B cell (primary cell): ENCODE data around the gene HFE. TPM values are rescaled to one million over a fixed set of nuclear protein-coding genes. Genes with fewer than 3 reads are reported as not detected.

Experiments
- ATAC-seq: fragments of 200-7000 bp; cut with Tn5 transposase; one replicate; pipeline ENCODE4 v1.10.0; 2021; ENCODE audit warnings: low read depth, mild to moderate bottlenecking, moderate number of reproducible peaks, moderate library complexity
- CTCF ChIA-PET: fragments of 350-600 bp; sonication (Branson Sonifier 250); formaldehyde crosslinking; loops from one replicate; lab custom pipeline; 2021; ENCODE audit warnings: antibody characterized with exemption, inconsistent platforms; lab: Charles Lee
- POLR2A ChIA-PET: fragments of 350-600 bp; sonication (Branson Sonifier 250); formaldehyde crosslinking; loops from one replicate; lab custom pipeline; 2021; ENCODE audit warnings: antibody characterized with exemption; lab: Charles Lee
- DNase-seq: peaks from one replicate; pipeline ENCODE4 v3.0.0; 2013
- H2AFZ ChIP-seq: 2 replicates; pipeline ENCODE4 v1.6.1; 2012; ENCODE audit warnings: mild to moderate bottlenecking, low read depth, low read length; ENCODE audit not compliant: insufficient read depth, poor library complexity, severe bottlenecking
- H3K27ac ChIP-seq, 2 donors: 1 replicate in 1 of 2; 2 replicates in 1 of 2; pipeline ENCODE4 v1.5.1; 2012 to 2013; ENCODE audit warnings: low read length in 2 of 2, mild to moderate bottlenecking in 2 of 2, moderate library complexity in 1 of 2
- H3K27me3 ChIP-seq, 4 experiments: fragments of 200-600 bp in 1 of 4; sonication (generic) in 1 of 4; replicated peaks in 1 of 4; 1 replicate in 2 of 4; 2 replicates in 2 of 4; pipeline versions ENCODE4 v1.6.1 to v1.7.0; 2013 to 2016; ENCODE audit warnings: low read length in 3 of 4, mild to moderate bottlenecking in 2 of 4, mixed read lengths in 1 of 4, moderate library complexity in 1 of 4; ENCODE audit not compliant: insufficient read depth in 4 of 4, control insufficient read depth in 3 of 4; ENCODE audit errors: control extremely low read depth in 1 of 4
- H3K36me3 ChIP-seq, 2 experiments: replicated peaks in 1 of 2; 1 replicate in 1 of 2; 2 replicates in 1 of 2; pipeline versions ENCODE4 v1.6.1 to v1.7.1; 2013; ENCODE audit warnings: low read length in 1 of 2; ENCODE audit not compliant: insufficient read depth in 2 of 2, control insufficient read depth in 1 of 2; ENCODE audit errors: control extremely low read depth in 1 of 2, extremely low read depth in 1 of 2
- H3K4me1 ChIP-seq, 2 donors: fragments of 200-600 bp in 1 of 2; sonication (generic) in 1 of 2; 1 replicate in 1 of 2; 2 replicates in 1 of 2; pipeline versions ENCODE4 v1.5.1 to v1.6.1; 2013 to 2017; ENCODE audit warnings: low read length in 2 of 2; ENCODE audit not compliant: control insufficient read depth in 2 of 2, insufficient read depth in 2 of 2
- H3K4me2 ChIP-seq: replicated peaks from 2 replicates; pipeline ENCODE3; 2012; ENCODE audit warnings: mild to moderate bottlenecking, low read depth, low read length; ENCODE audit not compliant: poor library complexity, severe bottlenecking
- H3K4me3 ChIP-seq, 5 experiments: fragments of 200-600 bp in 1 of 5; sonication (generic) in 1 of 5; 1 replicate in 3 of 5; 2 replicates in 2 of 5; pipeline versions ENCODE4 v1.5.1 to v1.7.0; 2011 to 2016; ENCODE audit warnings: low read length in 4 of 5, mild to moderate bottlenecking in 4 of 5, low read depth in 2 of 5, control low read depth in 1 of 5, moderate library complexity in 1 of 5; ENCODE audit not compliant: insufficient read depth in 1 of 5; ENCODE audit errors: control extremely low read depth in 1 of 5, extremely low read depth in 1 of 5
- H3K79me2 ChIP-seq: fragments of 200-600 bp; sonication (generic); one replicate; pipeline ENCODE4 v1.6.0; 2016; ENCODE audit warnings: low read length; ENCODE audit not compliant: control insufficient read depth, insufficient read depth
- H3K9ac ChIP-seq: fragments of 200-600 bp; sonication (generic); 2 replicates; pipeline ENCODE4 v1.6.1; 2017; ENCODE audit warnings: mild to moderate bottlenecking, low read length, moderate library complexity
- H3K9me3 ChIP-seq, 3 donors: one replicate each; pipeline versions ENCODE4 v1.6.1 to v1.7.1; 2013; ENCODE audit warnings: low read length in 2 of 3; ENCODE audit not compliant: control insufficient read depth in 2 of 3, insufficient read depth in 1 of 3; ENCODE audit errors: control extremely low read depth in 1 of 3
- H4K20me1 ChIP-seq: 2 replicates; pipeline ENCODE4 v1.6.0; 2012; ENCODE audit warnings: mild to moderate bottlenecking, low read length; ENCODE audit not compliant: insufficient read depth, control insufficient read depth, poor library complexity, severe bottlenecking
- H3K27ac Mint-ChIP-seq: one replicate; pipeline ENCODE4 v1.8.0; 2021; ENCODE audit warnings: mixed read lengths
- H3K27me3 Mint-ChIP-seq: one replicate; pipeline ENCODE4 v1.8.0; 2021; ENCODE audit warnings: mixed read lengths
- H3K4me1 Mint-ChIP-seq: one replicate; pipeline ENCODE4 v1.8.0; 2021; ENCODE audit warnings: mixed read lengths
- H3K4me3 Mint-ChIP-seq: one replicate; pipeline ENCODE4 v1.8.0; 2021; ENCODE audit warnings: mixed read lengths
- H3K9me3 Mint-ChIP-seq: one replicate; pipeline ENCODE4 v1.8.0; 2022; ENCODE audit warnings: mixed read lengths; ENCODE audit not compliant: insufficient read depth
- CTCF ChIP-seq: fragments of 200-600 bp; IDR thresholded peaks from one replicate; pipeline ENCODE4 v1.8.0; 2022; ENCODE audit warnings: antibody characterized with exemption, mild to moderate bottlenecking
- EZH2 ChIP-seq: IDR thresholded peaks from 2 replicates; pipeline ENCODE4 v1.6.1; 2012; ENCODE audit warnings: borderline replicate concordance, low read depth, mild to moderate bottlenecking, moderate library complexity, low read length; ENCODE audit not compliant: insufficient read depth, poor library complexity, severe bottlenecking
- WGBS: methylation state at CpG from one replicate; pipeline ENCODE4 v1.1.5; 2013; ENCODE audit warnings: missing lambda C conversion rate; ENCODE audit not compliant: insufficient coverage; 5-methylcytosine and 5-hydroxymethylcytosine counted together
- intact Hi-C: fragments of 100-400 bp; cut with micrococcal nuclease; formaldehyde crosslinking; loops from one replicate; pipeline ENCODE4 v1.10.0; 2022
- polyA plus RNA-seq: library from polyadenylated mRNA; depleted of rRNA; stranded (reverse); fragments of >200 nt; gene quantifications from 2 replicates; pipeline ENCODE4 v1.2.3, GENCODE V29; 2012
- total RNA-seq, 2 donors: library from RNA; stranded (reverse); fragments of 120-200 nt in 1 of 2; gene quantifications; 1 replicate in 1 of 2; 2 replicates in 1 of 2; pipeline versions ENCODE4 v1.2.3 to v1.2.4, GENCODE V29; 2013 to 2022

Gene HFE
- total and polyA plus RNA-seq, 2 donors (not counting 1 experiment from before 2014, with no cell fraction given): 5.9 to 6.3 TPM

DNA sequence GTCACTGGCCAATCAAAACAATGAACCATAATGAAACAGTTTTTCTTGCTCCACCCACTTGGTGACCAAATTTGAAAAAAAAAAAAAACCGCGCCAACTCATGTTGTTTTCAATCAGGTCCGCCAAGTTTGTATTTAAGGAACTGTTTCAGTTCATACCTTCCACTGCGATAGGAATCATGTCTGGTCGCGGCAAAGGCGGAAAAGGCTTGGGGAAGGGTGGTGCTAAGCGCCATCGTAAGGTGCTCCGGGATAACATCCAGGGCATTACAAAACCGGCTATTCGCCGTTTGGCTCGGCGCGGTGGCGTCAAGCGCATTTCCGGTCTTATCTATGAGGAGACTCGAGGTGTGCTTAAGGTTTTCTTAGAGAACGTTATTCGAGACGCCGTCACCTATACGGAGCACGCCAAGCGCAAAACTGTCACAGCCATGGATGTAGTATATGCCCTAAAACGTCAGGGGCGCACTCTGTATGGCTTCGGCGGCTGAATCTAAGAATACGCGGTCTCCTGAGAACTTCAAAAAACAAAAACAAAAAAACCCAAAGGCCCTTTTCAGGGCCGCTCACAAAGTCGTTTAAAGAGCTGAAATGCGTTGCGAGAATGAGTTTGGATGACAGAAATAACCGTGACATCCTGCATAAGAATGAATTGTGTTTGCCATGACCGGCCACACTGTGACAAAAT, 16.7 kb downstream of the HFE start:
- under 1% methylated on average over 33 of the region's 39 CpGs for WGBS
- H3K36me3 ChIP-seq: no peaks in the 10 kb centered on the region
- H3K27me3 ChIP-seq: no peaks in the 10 kb centered on the region
- H3K79me2 ChIP-seq: no peaks in the 10 kb centered on the region
- TF ChIP-seq EZH2: no peak
- TF ChIP-seq CTCF: peak; percentile 66
- H3K4me2 ChIP-seq: peak overlapping the region; percentile 71
- H3K4me3 Mint-ChIP-seq: peak overlapping the region; percentile 88
- peaks cover 3% of the 10 kb centered on the region for H3K9me3 Mint-ChIP-seq
- H4K20me1 ChIP-seq: no peaks in the 10 kb centered on the region
- POLR2A ChIA-PET: interaction anchor here (0.6 to 3.4 kb wide), 27 partner anchors 11 to 1761 kb away, joined by 3 to 63 read pairs (median 7); partner anchors contain the start of gene HFE
- H2AFZ ChIP-seq: peak overlapping the region; percentile 71
- peak; percentile 87 for ATAC-seq
- peak overlapping the region; percentile 99 for H3K27ac Mint-ChIP-seq
- H3K27ac ChIP-seq: peak overlapping the region; percentile 78 to 79
- intact Hi-C loops: loop anchor here (1.0 to 5.0 kb wide), 7 partner anchors 19 to 1028 kb away; a partner anchor contains a TSS
- H3K9me3 ChIP-seq: peaks cover 0 to 22% (median 0%) of the 10 kb centered on the region in 3 donors
- peaks cover 5 to 15% of the 10 kb centered on the region in 2 donors for H3K4me1 ChIP-seq
- no peaks in the 10 kb centered on the region for H3K27me3 Mint-ChIP-seq
- H3K4me1 Mint-ChIP-seq: peaks cover 15% of the 10 kb centered on the region
- peak overlapping the region; percentile 52 to 81 (median 62) for H3K4me3 ChIP-seq
- peak overlapping the region; percentile 61 for H3K9ac ChIP-seq
- DNase-seq: peak; percentile 98
- CTCF ChIA-PET: interaction anchor here (0.6 to 3.7 kb wide), 14 partner anchors 10 to 72 kb away, joined by 3 to 37 read pairs (median 3); partner anchors contain the start of gene HFE
